ENCODE measurements around the gene CAMTA1.
"Not testable (repeated sequence)": the region's sequence is repeated elsewhere in the genome, so short reads cannot be mapped to it uniquely, and the experiment has no call there.

Gene CAMTA1

GRCh38 chr1:7372477-7373120, 587.3 kb downstream of the CAMTA1 start:
- no peak for DNase-seq (ENCODE audit: low spot score)

- DNase-seq (ENCODE audit: low spot score), result no peak
These were observed 588.0 kb downstream of the CAMTA1 start for GRCh38 chr1:7373251-7373650.

GRCh38 chr1:7373876-7374562, 588.8 kb downstream of the CAMTA1 start:
- peak; percentile 59 for DNase-seq (ENCODE audit: low spot score)

- no peak for DNase-seq (ENCODE audit: low spot score)
These were observed 589.4 kb downstream of the CAMTA1 start for GRCh38 chr1:7374563-7375160.

- DNase-seq (ENCODE audit: low spot score), result no peak
These were observed 590.1 kb downstream of the CAMTA1 start for GRCh38 chr1:7375329-7375728.

- no peak for DNase-seq (ENCODE audit: low spot score)
These were observed 590.8 kb downstream of the CAMTA1 start for GRCh38 chr1:7375781-7376660.

GRCh38 chr1:7376676-7377075, 591.4 kb downstream of the CAMTA1 start:
- DNase-seq (ENCODE audit: low spot score), result no peak

- no peak for DNase-seq (ENCODE audit: low spot score)
These were observed 593.3 kb downstream of the CAMTA1 start for GRCh38 chr1:7378346-7379130.

GRCh38 chr1:7379441-7379971, 594.3 kb downstream of the CAMTA1 start:
- peak; percentile 53 for DNase-seq (ENCODE audit: low spot score)

GRCh38 chr1:7380068-7380467, 594.8 kb downstream of the CAMTA1 start:
- DNase-seq (ENCODE audit: low spot score), result not testable (repeated sequence)

GRCh38 chr1:7380712-7381111, 595.5 kb downstream of the CAMTA1 start:
- no peak for DNase-seq (ENCODE audit: low spot score)

- DNase-seq (ENCODE audit: low spot score), result not testable (repeated sequence)
These were observed 596.5 kb downstream of the CAMTA1 start for GRCh38 chr1:7381729-7382128.

- DNase-seq (ENCODE audit: low spot score), result no peak
These were observed 597.7 kb downstream of the CAMTA1 start for GRCh38 chr1:7382971-7383370.

- no peak for DNase-seq (ENCODE audit: low spot score)
These were observed 598.6 kb downstream of the CAMTA1 start for GRCh38 chr1:7383671-7384520.

GRCh38 chr1:7384679-7385078, 599.4 kb downstream of the CAMTA1 start:
- no peak for DNase-seq (ENCODE audit: low spot score)

- no peak for DNase-seq (ENCODE audit: low spot score)
These were observed 600.4 kb downstream of the CAMTA1 start for GRCh38 chr1:7385471-7386225.

GRCh38 chr1:7386226-7387052, 601.2 kb downstream of the CAMTA1 start:
- peak; percentile 40 for DNase-seq (ENCODE audit: low spot score)

GRCh38 chr1:7387053-7387927, 602.0 kb downstream of the CAMTA1 start:
- DNase-seq (ENCODE audit: low spot score), result no peak

Data from pons (tissue), 1 donor.